ENCODE data around the gene MLXIP.

DNA sequence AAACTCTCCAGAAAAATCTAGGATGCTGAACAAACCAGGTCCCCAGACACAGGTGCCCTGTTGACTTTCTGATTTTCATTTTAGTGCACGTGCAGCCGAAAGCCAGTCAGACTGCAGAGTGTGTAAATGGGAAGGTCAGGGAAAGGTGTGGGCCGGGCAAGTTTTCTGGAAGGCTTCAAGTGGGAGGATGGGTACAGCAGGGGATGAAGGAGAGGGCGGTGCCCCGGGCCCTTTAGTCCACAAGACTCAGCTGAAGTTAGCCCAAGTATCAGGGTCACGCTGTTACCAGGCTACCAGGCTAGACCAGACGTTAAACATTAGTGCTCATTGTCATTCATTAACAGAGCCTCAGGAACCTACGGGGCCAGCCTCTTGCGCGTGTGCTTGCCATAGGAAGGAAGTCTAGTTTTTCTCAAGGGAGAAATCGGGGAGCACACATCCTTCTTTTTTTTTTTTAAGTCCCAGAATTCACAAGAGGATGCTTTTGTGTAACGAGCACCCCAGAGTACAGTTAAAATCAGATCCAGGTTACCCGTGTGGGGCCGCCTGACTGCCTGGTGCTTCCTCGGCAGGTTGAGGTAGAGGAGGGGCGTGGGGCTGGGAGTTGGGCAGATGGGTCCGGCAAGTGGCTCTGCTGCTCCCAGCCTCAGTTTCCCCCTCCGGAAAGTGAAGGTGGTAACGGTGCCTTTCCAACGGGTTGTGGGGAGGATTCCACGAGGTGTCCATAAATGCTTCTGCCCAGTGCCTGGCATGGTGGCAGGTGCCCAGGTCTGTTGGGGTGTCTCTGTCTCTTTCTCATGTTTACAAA is 37.8 kb upstream of the MLXIP start:
- TF ChIP-seq CTCF (IDR thresholded peaks at IDR 0.05) (no peak), POLR2A (IDR thresholded peaks at IDR 0.05) (no peak), POLR2AphosphoS5 (IDR thresholded peaks at IDR 0.05) (no peak)
